Measurements from ENCODE around the gene NLRP6.

GRCh38 chr11:293271-293851, 15.2 kb downstream of the NLRP6 start:
- TF ChIP-seq EZH2phosphoT487 (IDR thresholded peaks at IDR 0.05; ENCODE audit: borderline replicate concordance, low read depth, low read length) (no peak), CTCF (conservative IDR thresholded peaks at IDR 0.05; ENCODE audit: low read length) (no peak)

Data from OCI-LY7 (cell line).